GM21737 (cell line): ENCODE measurements around the gene LLGL2.

Experiments used
- ATAC-seq: cut with Tn5 transposase; IDR thresholded peaks from one replicate; pipeline ENCODE4 v1.9.1; 2021; ENCODE audit warnings: mild to moderate bottlenecking, moderate library complexity; ENCODE audit not compliant: unreplicated experiment

LLGL2 gene

DNA sequence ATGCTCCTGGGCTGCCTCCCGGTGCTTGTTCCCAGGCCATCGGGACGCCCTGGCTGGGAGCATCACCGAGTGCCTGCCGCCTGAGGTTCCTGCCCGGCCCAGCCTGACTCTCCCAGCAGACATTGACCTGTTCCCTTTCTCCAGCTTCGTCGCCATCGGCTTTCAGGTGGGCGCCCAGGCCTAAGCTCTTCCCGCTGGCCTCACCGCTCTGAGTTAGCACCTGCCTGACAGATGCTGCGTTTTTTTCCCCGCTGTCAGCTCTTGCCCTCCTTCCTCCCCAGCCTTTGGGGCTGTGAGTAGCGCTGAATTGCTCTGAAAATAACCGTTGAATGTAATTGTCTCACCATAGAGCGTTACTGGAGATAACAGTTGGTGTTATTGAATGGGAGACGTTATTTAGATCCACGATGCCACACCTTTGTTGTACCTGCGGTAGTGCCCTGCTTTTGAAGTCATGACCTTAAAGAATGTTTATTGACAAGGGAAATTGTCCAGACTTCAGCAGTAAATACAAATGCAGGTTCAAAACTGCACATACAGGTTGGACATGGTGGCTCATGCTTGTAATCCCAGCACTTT, 86.4 kb downstream of the LLGL2 start:
- no peak for ATAC-seq

DNA sequence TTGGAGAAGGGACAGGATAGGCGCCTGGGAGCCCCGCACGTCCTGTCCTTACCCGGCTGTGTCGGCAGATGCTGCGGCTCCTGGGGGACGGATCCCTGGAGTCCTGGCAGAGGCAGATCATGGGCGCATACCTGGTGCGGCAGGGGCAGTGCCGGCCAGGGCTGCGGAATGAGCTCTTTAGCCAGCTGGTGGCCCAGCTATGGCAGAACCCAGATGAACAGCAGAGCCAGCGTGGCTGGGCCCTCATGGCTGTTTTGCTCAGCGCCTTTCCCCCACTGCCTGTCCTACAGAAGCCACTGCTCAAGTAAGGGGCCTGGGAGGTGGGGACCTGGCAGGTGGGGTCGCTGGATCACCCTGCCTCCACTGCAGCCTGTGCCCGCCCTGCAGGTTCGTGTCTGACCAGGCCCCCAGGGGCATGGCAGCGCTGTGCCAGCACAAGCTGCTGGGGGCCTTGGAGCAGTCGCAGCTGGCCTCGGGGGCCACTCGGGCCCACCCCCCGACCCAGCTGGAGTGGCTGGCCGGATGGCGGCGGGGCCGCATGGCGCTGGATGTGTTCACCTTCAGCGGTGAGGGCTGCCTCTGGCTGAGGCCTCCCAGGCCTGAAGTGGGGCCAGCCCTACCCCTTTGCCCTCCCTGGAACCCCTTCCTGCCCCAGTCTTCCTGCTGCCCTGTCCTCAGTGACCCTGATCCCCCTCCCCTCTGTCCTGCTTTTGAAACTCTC, 87.6 kb downstream of the LLGL2 start:
- ATAC-seq: no peak

DNA sequence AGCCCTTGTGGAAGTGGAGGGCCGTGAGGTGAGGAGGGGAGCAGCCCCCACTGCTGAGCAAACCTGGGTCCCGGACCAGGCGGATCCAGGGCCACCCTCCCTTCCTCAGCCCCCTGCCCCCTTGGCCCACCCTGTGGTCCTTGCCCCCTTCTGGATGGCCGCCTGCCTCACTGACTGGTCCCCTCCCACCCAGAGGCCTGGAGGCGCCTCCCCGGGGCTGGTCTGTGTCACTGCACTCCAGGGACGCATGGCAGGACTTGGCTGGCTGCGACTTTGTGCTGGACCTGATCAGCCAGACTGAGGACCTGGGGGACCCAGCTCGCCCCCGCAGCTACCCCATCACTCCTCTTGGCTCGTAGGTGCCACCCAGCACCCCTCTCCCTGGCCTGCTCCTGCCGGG, 88.5 kb downstream of the LLGL2 start:
- no peak for ATAC-seq

DNA sequence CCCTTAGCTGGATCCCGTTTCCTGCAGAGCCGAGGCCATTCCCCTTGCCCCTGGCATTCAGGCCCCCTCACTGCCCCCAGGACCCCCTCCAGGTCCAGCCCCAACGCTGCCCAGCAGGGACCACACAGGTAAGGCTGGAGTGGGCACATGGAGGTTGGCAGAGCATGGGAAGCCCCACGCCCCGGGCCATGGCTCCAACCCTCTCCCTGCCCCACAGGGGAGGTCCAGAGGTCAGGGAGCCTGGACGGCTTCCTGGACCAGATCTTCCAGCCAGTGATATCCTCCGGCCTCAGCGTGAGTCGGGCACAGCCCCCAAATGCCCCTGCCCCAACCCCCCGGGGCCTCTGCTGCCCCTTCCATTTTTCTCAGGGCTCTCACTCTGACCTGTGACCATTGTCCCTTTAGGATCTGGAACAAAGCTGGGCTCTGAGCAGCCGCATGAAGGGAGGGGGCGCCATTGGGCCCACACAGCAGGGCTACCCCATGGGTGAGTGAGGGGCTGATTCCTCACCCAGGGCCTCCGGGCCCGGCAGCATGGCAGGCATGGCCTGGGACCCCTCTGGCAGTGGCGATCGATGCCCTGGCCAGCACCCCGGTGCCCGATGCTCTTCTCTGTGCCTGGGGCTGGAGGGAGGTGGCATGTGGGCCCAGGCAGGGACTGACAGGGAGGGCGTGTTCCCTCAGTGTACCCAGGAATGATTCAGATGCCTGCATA, 89.2 kb downstream of the LLGL2 start:
- no peak for ATAC-seq

DNA sequence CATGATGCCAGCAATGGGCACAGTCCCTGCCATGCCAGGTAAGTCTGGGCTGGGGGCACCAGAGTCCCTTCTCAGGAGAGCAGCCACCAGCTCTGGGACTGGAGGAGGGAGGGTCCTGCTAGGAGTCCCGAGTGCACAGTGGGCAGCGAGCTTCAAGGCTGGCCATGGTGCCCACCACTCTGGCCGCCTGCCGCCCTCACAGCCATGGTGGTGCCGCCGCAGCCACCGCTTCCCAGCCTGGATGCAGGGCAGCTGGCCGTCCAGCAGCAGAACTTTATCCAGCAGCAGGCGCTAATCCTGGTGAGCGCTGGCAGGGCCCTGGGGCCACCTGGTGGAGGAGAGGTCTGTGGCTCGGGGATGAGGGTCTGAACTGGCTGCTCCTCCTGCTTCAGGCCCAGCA, 89.8 kb downstream of the LLGL2 start:
- no peak for ATAC-seq

DNA sequence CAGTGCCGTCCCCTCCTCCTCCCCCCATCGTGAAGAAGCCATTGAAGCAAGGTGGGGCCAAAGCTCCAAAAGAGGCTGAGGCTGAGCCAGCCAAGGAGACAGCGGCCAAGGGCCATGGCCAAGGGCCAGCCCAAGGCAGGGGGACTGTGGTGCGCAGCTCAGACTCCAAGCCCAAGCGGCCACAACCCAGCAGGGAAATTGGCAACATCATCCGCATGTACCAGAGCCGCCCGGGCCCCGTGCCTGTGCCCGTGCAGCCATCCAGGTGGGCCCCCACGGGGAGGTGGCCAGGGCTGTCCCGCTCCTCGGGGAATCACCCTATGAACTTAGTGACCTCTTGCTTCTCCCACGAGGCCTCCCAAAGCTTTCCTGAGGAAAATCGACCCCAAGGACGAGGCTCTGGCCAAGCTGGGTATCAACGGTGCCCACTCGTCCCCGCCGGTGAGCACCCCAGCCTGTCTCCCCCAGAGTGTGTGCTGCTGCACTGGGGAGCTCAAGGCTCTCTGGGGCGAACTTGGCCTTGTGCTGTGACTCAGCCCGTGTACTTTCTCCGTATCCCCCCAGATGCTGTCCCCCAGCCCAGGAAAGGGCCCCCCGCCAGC, 91.1 kb downstream of the LLGL2 start:
- no peak for ATAC-seq

DNA sequence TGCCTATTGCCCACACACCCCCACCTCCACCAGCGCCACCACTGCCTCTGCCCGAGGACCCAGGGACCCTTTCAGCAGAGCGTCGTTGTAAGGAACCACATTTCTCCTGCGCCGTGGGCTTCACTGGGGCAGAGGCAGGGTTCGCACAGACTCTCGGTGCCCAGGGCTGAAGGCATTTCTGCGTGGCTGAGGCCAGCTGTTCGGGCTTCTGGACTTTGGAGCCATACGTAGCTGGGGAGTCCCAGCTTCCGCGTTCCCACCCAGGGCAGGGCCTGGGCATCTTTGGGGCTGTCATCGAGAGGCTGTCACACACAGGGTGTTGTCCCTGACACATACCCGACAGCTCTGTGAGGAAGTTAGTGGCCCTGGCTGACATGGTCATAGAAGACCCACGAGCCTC, 91.7 kb downstream of the LLGL2 start:
- no peak for ATAC-seq

DNA sequence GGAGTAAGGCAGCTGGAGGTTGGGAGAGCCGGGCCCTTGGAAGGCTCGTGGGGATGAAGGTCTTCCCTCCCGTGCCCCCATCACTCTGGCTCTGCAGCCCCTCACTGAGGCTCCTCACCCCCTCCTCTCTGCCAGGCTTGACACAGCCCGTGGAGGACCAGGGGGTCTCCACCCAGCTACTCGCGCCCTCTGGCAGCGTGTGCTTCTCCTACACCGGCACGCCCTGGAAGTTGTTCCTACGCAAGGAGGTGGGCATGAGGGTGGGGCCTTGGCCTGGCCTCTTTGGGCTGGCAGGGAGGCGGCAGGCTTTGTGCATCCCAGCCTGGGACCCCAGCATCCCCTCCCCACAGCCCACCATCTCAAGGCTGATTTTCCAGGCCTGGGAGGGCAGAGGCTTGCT, 92.2 kb downstream of the LLGL2 start:
- no peak for ATAC-seq

DNA sequence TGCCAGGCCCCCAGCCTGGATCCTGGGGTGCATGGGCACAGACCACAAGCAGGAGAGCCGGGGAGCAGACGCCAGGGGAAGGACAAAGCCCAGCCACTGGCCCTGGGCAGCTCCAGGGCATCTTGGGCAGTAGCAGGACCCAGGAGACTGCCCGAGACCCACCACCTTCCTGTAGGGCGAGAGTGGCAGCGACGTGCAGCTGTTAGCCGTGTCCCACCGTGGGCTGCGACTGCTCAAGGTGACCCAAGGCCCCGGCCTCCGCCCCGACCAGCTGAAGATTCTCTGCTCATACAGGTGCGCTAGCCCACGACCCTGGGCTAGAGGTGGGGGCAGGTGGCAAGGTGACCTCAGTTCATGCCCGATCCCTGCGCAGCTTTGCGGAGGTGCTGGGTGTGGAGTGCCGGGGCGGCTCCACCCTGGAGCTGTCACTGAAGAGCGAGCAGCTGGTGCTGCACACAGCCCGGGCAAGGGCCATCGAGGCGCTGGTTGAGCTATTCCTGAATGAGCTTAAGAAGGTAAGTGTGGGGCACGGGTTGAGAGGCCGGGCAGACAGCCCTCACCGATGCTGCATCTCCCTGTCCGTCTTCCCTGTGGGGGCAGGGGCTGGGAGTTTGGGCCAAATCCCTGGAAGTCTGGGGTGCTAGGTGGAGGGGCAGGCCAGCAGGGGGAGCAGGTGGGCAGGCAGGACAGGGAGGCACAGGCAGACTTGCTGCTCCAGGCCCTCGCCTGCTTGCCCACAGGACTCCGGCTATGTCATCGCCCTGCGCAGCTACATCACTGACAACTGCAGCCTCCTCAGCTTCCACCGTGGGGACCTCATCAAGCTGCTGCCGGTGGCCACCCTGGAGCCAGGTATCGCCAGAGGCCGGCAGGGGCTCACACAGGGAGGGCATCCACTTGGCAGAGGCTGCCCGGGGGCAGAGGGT, 94.3 kb downstream of the LLGL2 start:
- ATAC-seq: no peak

DNA sequence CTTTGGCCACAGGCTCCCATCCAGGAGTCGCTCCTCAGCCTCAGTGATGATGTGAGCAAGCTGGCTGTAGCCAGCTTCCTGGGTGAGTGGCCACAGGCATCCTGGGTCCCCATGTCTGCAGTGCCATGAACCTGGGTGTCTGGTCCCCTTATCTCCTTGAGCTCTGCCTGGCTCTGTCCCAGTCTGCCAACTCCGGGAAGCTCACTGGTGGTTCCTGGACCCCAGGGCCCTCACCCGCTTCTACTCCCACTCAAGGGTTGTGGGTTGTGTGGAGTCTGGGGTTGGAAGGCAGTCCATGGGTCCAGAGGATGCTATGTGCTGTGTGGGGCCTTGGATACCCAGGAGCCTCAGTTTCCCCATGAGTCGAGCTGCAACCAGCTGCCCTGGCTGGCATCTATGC, 96.0 kb downstream of the LLGL2 start:
- no peak for ATAC-seq

DNA sequence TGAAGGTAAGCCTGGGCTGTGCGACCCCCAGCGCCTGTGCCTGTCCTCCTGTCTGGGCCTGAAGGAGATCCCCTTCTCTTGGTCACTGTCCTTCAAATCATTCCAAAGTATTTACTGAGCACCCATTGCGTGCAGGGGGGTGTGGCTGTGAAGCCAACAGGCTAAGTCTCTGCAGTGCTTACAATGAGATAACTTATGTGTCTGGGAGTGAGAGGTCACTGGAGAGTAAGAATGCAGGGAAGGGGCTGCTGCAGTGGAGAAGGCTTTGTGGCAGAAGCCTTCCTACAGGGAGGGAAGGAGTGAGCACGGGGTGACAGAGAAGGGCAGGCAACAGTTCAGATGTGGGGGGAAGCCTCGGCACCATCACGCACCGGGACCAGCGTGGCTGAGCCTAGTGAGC, 96.6 kb downstream of the LLGL2 start:
- ATAC-seq: no peak

DNA sequence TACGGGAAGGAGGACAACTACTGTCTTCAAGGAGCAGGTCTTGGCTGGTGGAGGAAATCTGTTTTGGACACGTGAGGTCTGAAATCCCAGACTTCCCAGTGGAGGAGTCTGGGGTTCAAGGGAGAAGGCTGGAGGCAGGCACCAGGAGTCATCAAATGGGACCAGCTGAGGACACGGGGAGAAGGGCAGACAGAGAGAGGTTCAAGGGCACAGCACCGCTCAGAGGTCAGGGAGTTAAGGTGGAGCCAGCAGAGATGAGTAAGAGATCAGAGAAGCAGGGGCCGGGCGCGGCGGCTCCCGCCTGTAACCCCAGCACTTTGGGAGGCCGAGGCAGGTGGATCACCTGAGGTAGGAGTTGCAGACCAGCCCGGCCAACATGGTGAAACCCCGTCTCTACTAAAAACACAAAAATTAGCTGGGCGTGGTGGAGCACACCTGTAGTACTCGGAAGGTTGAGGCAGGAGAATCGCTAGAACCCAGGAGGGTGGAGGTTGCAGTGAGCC, 97.3 kb downstream of the LLGL2 start:
- no peak for ATAC-seq

DNA sequence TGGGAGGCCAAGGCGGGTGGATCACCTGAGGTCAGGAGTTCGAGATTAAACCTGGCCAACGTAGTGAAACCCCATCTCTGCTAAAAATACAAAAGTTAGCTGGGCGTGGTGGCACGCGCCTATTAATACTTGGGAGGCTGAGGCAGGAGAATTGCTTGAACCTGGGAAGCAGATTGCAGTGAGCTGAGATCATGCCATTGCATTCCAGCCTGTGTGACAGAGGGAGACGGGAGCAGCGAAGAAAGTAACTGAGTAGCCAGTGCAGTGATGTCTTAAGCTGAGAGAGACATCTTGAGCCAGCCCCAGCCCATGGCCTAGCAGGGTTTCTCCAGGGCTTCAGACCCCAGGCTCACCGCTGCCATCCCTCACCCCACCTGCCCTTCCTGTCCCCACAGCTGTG, 97.9 kb downstream of the LLGL2 start:
- no peak for ATAC-seq

DNA sequence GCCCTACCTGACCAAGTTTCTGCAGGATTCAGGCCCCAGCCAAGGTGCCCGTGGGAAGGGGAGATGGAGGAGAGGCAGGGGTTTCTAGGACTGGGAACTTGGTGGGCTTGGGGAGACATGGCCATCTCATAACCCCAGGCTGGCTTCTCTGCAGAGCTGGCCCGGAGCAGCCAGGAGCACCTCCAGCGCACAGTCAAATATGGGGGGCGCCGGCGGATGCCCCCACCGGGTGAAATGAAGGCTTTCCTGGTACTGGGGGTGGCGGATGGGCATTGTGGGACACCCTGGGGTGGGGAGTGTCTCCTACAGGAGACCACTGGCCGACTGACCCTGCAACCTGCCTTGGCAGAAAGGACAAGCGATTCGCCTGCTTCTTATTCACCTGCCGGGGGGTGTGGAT, 98.5 kb downstream of the LLGL2 start:
- ATAC-seq: no peak
